ENCODE results near the gene AHSG. TPM values are rescaled to one million over a fixed set of nuclear protein-coding genes. Genes with fewer than 3 reads are reported as not detected.

AHSG gene
- polyA plus RNA-seq, 6 donors from 2014 or later = not detected

GRCh38 chr3:186599142-186599784 lies 13.6 kb upstream of the AHSG start:
- Mint-ChIP-seq H3K27me3 (peaks cover 0 to 25% (median 11%) of the 10 kb centered on the region in 3 donors), H3K36me3 (no peaks in the 10 kb centered on the region), H3K4me1 (no peaks in the 10 kb centered on the region), H3K27ac (no peak overlapping the region), H3K4me3 (no peak overlapping the region), H3K9me3 (no peaks in the 10 kb centered on the region)
- no peak for ATAC-seq (ENCODE audit: low read depth in 2 of 2)
- no peak for DNase-seq

- Mint-ChIP-seq H3K36me3 (no peaks in the 10 kb centered on the region), H3K4me3 (no peak overlapping the region), H3K27me3 (peaks cover 2 to 30% (median 15%) of the 10 kb centered on the region in 3 donors), H3K9me3 (no peaks in the 10 kb centered on the region), H3K27ac (no peak overlapping the region), H3K4me1 (no peaks in the 10 kb centered on the region)
- no peak for ATAC-seq (ENCODE audit: low read depth in 2 of 2)
- no peak for DNase-seq
These were observed 13.1 kb upstream of the AHSG start for GRCh38 chr3:186599785-186600166.

- DNase-seq (no peak), ATAC-seq (ENCODE audit: low read depth in 2 of 2) (no peak)
- Mint-ChIP-seq H3K4me3 (peak overlapping the region in 1 of 8 donors; percentile 75), H3K27ac (peak overlapping the region in 1 of 6 donors; percentile 58), H3K4me1 (no peaks in the 10 kb centered on the region), H3K27me3 (peaks cover 8 to 39% (median 24%) of the 10 kb centered on the region in 3 donors), H3K9me3 (no peaks in the 10 kb centered on the region), H3K36me3 (no peaks in the 10 kb centered on the region)
These were observed 12.0 kb upstream of the AHSG start for GRCh38 chr3:186600896-186601295.

- no peak overlapping the region for H3K27ac Mint-ChIP-seq
- ATAC-seq (ENCODE audit: low read depth in 2 of 2) = no peak
- peaks cover 8 to 29% (median 18%) of the 10 kb centered on the region in 3 donors for H3K27me3 Mint-ChIP-seq
- DNase-seq = no peak
- no peaks in the 10 kb centered on the region for H3K36me3 Mint-ChIP-seq
- no peaks in the 10 kb centered on the region for H3K4me1 Mint-ChIP-seq
- no peak overlapping the region for H3K4me3 Mint-ChIP-seq
- H3K9me3 Mint-ChIP-seq = no peaks in the 10 kb centered on the region
These were observed 9.7 kb upstream of the AHSG start for GRCh38 chr3:186603159-186603558.

GRCh38 chr3:186605078-186605477 lies 7.8 kb upstream of the AHSG start:
- no peaks in the 10 kb centered on the region for H3K9me3 Mint-ChIP-seq
- H3K4me1 Mint-ChIP-seq = no peaks in the 10 kb centered on the region
- DNase-seq (no peak), ATAC-seq (ENCODE audit: low read depth in 2 of 2) (no peak)
- no peaks in the 10 kb centered on the region for H3K36me3 Mint-ChIP-seq
- no peak overlapping the region for H3K4me3 Mint-ChIP-seq
- H3K27ac Mint-ChIP-seq = no peak overlapping the region
- H3K27me3 Mint-ChIP-seq = peaks cover 13 to 24% (median 18%) of the 10 kb centered on the region in 3 donors

GRCh38 chr3:186605561-186606545 lies 7.0 kb upstream of the AHSG start:
- no peak overlapping the region for H3K27ac Mint-ChIP-seq
- H3K36me3 Mint-ChIP-seq = no peaks in the 10 kb centered on the region
- no peaks in the 10 kb centered on the region for H3K9me3 Mint-ChIP-seq
- ATAC-seq (ENCODE audit: low read depth in 2 of 2) (no peak), DNase-seq (no peak)
- H3K4me1 Mint-ChIP-seq = no peaks in the 10 kb centered on the region
- peaks cover 13 to 24% (median 18%) of the 10 kb centered on the region in 3 donors for H3K27me3 Mint-ChIP-seq
- no peak overlapping the region for H3K4me3 Mint-ChIP-seq

GRCh38 chr3:186608624-186609215 lies 4.1 kb upstream of the AHSG start:
- H3K36me3 Mint-ChIP-seq = no peaks in the 10 kb centered on the region
- peaks cover 20 to 36% (median 34%) of the 10 kb centered on the region in 3 donors for H3K27me3 Mint-ChIP-seq
- no peak overlapping the region for H3K27ac Mint-ChIP-seq
- DNase-seq (no peak), ATAC-seq (ENCODE audit: low read depth in 2 of 2) (no peak)
- no peaks in the 10 kb centered on the region for H3K9me3 Mint-ChIP-seq
- H3K4me3 Mint-ChIP-seq = no peak overlapping the region
- no peaks in the 10 kb centered on the region for H3K4me1 Mint-ChIP-seq

GRCh38 chr3:186609247-186609868 lies 3.5 kb upstream of the AHSG start:
- no peak overlapping the region for H3K27ac Mint-ChIP-seq
- DNase-seq = no peak
- ATAC-seq (ENCODE audit: low read depth in 2 of 2) = no peak
- peaks cover 22 to 36% (median 33%) of the 10 kb centered on the region in 3 donors for H3K27me3 Mint-ChIP-seq
- H3K4me3 Mint-ChIP-seq = no peak overlapping the region
- H3K9me3 Mint-ChIP-seq = no peaks in the 10 kb centered on the region
- H3K36me3 Mint-ChIP-seq = no peaks in the 10 kb centered on the region
- H3K4me1 Mint-ChIP-seq = peaks cover 2 to 3% (median 2%) of the 10 kb centered on the region in 3 donors

- H3K4me1 Mint-ChIP-seq = peaks cover 11 to 17% (median 14%) of the 10 kb centered on the region in 3 donors
- ATAC-seq (ENCODE audit: low read depth in 2 of 2) (no peak), DNase-seq (no peak)
- no peaks in the 10 kb centered on the region for H3K36me3 Mint-ChIP-seq
- peaks cover 27 to 37% (median 30%) of the 10 kb centered on the region in 3 donors for H3K27me3 Mint-ChIP-seq
- H3K9me3 Mint-ChIP-seq = no peaks in the 10 kb centered on the region
- no peak overlapping the region for H3K4me3 Mint-ChIP-seq
- H3K27ac Mint-ChIP-seq = no peak overlapping the region
These were observed 795 bp upstream of the AHSG start for GRCh38 chr3:186612065-186612464.

GRCh38 chr3:186613637-186614265 lies 891 bp downstream of the AHSG start:
- Mint-ChIP-seq H3K27me3 (peaks cover 42 to 54% (median 47%) of the 10 kb centered on the region in 3 donors), H3K27ac (no peak overlapping the region), H3K9me3 (no peaks in the 10 kb centered on the region), H3K36me3 (no peaks in the 10 kb centered on the region), H3K4me1 (peaks cover 14 to 24% (median 17%) of the 10 kb centered on the region in 3 donors), H3K4me3 (no peak overlapping the region)
- DNase-seq = no peak
- ATAC-seq (ENCODE audit: low read depth in 2 of 2) = no peak

GRCh38 chr3:186614266-186614596 lies 1.4 kb downstream of the AHSG start:
- Mint-ChIP-seq H3K4me3 (peak overlapping the region in 1 of 8 donors; percentile 0), H3K36me3 (no peaks in the 10 kb centered on the region), H3K27me3 (peaks cover 41 to 56% (median 47%) of the 10 kb centered on the region in 3 donors), H3K27ac (no peak overlapping the region), H3K4me1 (peaks cover 14 to 24% (median 17%) of the 10 kb centered on the region in 3 donors), H3K9me3 (no peaks in the 10 kb centered on the region)
- ATAC-seq (ENCODE audit: low read depth in 2 of 2) = no peak
- no peak for DNase-seq

GRCh38 chr3:186614597-186615483 lies 2.0 kb downstream of the AHSG start:
- peak; percentile 68 for DNase-seq
- Mint-ChIP-seq H3K4me1 (peaks cover 14 to 24% (median 17%) of the 10 kb centered on the region in 3 donors), H3K4me3 (peak overlapping the region in 4 of 8 donors; percentile 0 to 59 (median 20)), H3K36me3 (no peaks in the 10 kb centered on the region), H3K27me3 (peaks cover 45 to 56% (median 47%) of the 10 kb centered on the region in 3 donors), H3K27ac (peak overlapping the region; percentile 0 to 84 (median 34)), H3K9me3 (no peaks in the 10 kb centered on the region)
- peak; percentile 59 to 63 for ATAC-seq (ENCODE audit: low read depth in 2 of 2)

All from naive B cell (primary cell).